HG02943 (cell line): ENCODE data around the gene SMDT1.
"Not testable (repeated sequence)": the region's sequence is repeated elsewhere in the genome, so short reads cannot be mapped to it uniquely, and the experiment has no call there.

ENCODE experiments used
- ATAC-seq: cut with Tn5 transposase; IDR thresholded peaks from one replicate; pipeline ENCODE4 v1.9.1; 2021; ENCODE audit warnings: mild to moderate bottlenecking, low read depth, moderate library complexity; ENCODE audit not compliant: unreplicated experiment

SMDT1 gene

DNA sequence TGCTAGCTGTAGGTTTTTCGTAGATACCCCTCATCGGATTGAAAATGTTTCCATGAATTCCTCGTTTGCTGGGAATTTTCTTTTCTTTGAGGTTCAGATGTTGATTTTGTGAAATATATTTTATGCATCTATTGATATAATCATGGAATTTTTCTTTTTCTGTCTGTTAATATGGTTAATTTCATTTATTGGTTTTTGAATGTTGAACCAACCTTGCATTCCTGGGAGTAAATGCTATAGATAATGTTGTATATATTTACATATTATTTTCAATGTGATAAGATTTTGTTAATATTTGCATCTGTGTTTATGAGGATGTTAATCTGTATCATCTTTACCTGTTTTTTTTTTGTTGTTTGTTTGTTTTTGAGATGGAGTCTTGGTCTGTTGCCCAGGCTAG, 21.7 kb downstream of the SMDT1 start:
- ATAC-seq = no peak

GRCh38 chr22:42104332-42104860, 24.9 kb downstream of the SMDT1 start:
- not testable (repeated sequence) for ATAC-seq

- ATAC-seq = no peak
Observed at GRCh38 chr22:42108848-42109247, 29.3 kb downstream of the SMDT1 start.

GRCh38 chr22:42111798-42112197, 32.3 kb downstream of the SMDT1 start:
- ATAC-seq = no peak

DNA sequence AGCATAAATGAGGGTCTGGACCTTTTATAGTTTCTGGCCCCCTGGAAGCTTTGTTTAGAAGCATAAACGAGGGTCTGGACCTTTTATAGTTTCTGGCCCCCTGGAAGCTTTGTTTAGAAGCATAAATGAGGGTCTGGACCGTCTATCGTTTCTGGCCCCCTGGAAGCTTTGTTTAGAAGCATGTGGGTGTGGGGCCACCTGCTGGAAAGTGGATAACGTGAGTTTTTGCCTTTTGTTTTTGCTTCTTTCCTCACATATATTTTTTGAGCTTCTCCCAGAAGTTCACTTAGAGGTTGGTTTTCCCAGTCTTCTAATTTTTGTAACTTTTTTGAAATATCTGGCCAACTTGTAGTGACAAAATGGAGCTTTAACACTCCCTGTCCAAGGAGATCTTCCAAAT, 33.3 kb downstream of the SMDT1 start:
- ATAC-seq = not testable (repeated sequence)

- ATAC-seq = no peak
Observed at GRCh38 chr22:42114721-42115120, 35.2 kb downstream of the SMDT1 start.

DNA sequence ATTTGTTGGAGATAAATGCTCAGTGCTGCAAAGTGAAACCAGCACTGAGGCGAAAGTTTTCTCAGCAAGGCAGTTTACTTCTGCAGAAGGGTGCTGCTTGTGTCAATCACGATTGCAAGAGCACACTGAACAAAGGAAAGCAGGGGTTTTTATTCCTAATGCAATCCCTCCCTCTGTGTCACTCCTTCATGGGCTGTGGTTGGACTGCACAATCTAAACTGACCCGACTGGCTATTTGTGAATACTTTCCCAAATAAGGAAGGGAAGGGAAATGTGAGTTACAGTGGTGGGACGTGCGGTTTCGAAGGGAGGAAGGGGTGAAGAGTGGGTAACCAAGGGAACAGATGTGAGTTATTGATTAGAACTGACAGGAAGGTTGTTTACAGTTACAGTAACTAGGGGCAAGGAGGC, 35.9 kb downstream of the SMDT1 start:
- not testable (repeated sequence) for ATAC-seq

- ATAC-seq = no peak
Observed at GRCh38 chr22:42116848-42117424, 37.4 kb downstream of the SMDT1 start.

DNA sequence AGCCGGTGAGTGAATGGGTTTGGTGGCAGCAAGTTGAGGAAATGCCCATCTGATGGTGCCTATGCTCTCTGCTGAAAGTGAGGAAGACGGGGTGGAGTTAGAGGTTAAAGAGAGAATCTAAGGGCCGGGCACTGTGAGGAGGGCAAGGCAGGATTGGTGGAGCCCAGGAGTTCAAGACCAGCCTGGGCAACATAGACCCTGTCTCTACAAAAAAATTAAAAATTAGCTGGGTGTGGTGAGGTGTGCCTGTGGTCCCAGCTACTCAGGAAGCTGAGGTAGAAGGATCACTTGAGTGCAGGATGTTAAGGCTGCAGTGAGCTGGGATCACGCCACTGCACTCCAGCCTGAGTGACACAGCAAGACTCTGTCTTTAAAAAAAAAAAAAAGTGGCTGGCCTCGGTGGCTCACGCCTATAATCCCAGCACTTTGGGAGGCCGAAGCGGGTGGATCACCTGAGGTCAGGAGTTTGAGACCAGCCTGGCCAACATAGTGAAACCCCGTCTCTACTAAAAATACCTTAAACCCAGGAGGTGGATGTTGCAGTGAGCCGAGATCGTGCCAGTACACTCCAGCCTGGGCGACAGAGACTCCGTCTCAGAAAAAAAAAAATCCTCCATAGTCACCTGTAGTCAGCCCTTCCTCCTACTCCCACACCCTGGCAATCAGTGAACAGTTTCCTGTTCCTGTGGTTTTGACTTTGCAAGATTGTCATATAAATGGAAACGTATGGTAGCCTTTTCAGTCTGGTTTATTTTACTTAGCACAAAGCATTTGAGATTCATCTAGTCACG, 40.9 kb downstream of the SMDT1 start:
- ATAC-seq = not testable (repeated sequence)

DNA sequence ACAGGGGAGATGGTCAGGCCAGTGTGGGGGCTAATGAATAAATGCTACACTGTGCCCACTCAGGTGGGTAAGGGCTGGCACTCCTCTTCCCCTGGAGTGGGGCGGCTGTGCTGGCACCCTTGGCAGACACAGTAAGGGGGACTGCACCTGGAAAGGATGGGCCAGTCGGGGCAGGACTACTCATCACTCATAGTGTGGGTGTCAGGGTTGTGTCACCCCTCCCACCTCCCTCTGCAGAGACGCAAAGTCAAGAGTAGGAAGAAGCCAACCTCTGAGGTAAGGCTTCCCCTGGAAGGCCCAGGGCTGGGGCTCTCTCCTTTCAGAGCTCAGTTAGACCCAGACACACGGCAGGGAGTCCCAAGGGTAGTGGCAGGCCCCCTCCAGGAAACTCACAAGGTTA, 44.0 kb downstream of the SMDT1 start:
- not testable (repeated sequence) for ATAC-seq

DNA sequence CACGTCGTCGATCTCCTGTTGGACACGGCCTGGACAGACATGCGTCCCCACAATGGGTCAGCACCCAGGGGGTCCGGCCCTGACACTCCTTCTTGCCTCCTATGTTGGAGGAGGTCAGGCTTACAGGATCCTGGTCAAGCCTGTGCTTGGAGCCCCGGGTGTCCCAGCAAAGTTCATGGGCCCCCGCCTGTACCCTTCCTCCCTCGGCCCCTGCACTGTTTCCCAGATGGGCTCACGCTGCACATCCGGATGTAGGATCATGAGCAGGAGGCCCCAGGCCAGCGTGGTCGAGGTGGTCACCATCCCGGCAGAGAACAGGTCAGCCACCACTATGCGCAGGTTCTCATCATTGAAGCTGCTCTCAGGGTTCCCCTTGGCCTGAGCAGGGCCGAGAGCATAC, 48.1 kb downstream of the SMDT1 start:
- ATAC-seq = no peak

- not testable (repeated sequence) for ATAC-seq
Observed at GRCh38 chr22:42128007-42128406, 48.5 kb downstream of the SMDT1 start.

DNA sequence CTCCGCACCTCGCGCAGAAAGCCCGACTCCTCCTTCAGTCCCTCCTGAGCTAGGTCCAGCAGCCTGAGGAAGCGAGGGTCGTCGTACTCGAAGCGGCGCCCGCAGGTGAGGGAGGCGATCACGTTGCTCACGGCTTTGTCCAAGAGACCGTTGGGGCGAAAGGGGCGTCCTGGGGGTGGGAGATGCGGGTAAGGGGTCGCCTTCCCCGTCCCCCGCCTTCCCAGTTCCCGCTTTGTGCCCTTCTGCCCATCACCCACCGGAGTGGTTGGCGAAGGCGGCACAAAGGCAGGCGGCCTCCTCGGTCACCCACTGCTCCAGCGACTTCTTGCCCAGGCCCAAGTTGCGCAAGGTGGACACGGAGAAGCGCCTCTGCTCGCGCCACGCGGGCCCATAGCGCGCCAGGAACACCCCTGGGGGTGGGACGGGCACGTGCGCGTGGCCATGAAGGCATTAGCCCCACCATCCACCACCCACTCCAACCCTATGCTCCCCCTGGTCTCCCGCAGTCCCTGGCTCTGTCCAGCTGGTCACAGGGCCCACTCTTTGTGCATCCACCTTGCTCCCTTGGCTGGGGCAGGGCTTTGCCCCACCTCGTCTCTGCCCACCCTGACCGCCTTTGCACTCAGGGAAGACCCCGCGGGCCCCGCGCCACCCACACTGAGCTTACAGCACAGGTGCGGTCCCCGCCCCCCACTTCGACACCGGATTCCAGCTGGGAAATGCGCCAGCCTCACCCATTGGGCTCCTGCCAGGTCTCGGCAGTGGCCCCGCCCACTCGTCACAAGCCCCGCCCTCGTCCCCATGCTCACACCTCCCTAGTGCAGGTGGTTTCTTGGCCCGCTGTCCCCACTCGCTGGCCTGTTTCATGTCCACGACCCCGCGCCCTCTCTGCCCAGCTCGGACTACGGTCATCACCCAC, 49.5 kb downstream of the SMDT1 start:
- not testable (repeated sequence) for ATAC-seq

DNA sequence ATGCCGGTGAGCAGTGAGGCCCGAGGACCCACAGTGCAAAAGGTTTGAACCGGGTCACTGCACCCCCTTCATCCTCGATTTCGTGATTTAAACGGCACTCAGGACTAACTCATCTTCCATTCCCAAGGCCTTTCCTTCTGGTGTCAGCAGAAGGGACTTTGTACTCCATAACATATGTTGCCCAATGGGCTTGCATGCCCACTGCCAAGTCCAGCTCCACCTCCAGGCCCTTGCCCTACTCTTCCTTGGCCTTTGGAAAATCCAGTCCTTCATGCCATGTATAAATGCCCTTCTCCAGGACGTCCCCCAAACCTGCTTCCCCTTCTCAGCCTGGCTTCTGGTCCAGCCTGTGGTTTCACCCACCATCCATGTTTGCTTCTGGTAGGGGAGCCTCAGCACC, 50.7 kb downstream of the SMDT1 start:
- not testable (repeated sequence) for ATAC-seq

- ATAC-seq = not testable (repeated sequence)
Observed at GRCh38 chr22:42130639-42131431, 51.3 kb downstream of the SMDT1 start, which contains the start of gene CYP2D6. Gene CYP2D6 (minus strand): TSS chr22:42130810. CDS start chr22:42130791, 19 bp downstream.

GRCh38 chr22:42131562-42131961, 52.1 kb downstream of the SMDT1 start:
- no peak for ATAC-seq

- no peak for ATAC-seq
Observed at GRCh38 chr22:42132457-42132856, 53.0 kb downstream of the SMDT1 start.
